ENCODE measurements around the gene SMPDL3B. TPM values are rescaled to one million over a fixed set of nuclear protein-coding genes. Genes with fewer than 3 reads are reported as not detected.

Gene SMPDL3B
- polyA plus RNA-seq, 1 donor from 2014 or later: not detected

GRCh38 chr1:27949027-27949426 lies 14.2 kb downstream of the SMPDL3B start:
- H3K9ac ChIP-seq (ENCODE audit: low read length): no peak overlapping the region
- no peak overlapping the region for H3K4me2 ChIP-seq (ENCODE audit: low read length)
- TF ChIP-seq TAF1 (IDR thresholded peaks at IDR 0.05; ENCODE audit: low read depth) (no peak), EP300 (conservative IDR thresholded peaks at IDR 0.05; ENCODE audit: poor library complexity, severe bottlenecking) (no peak), REST (IDR thresholded peaks at IDR 0.05; ENCODE audit: borderline replicate concordance) (no peak)
- no peak overlapping the region for H3K27ac ChIP-seq (ENCODE audit: low read length)
- H3K9me2 ChIP-seq (ENCODE audit: insufficient read depth, low read length): no peaks in the 10 kb centered on the region
- no peaks in the 10 kb centered on the region for H3K9me3 ChIP-seq (ENCODE audit: low read length)
- H3F3A ChIP-seq (ENCODE audit: insufficient read depth, low read length, poor library complexity, severe bottlenecking): no peaks in the 10 kb centered on the region
- H3K4me3 ChIP-seq (ENCODE audit: low read length): no peak overlapping the region
- no peaks in the 10 kb centered on the region for H4K20me1 ChIP-seq (ENCODE audit: insufficient read depth)
- no peaks in the 10 kb centered on the region for H3K27me3 ChIP-seq (ENCODE audit: insufficient read depth, low read depth, low read length)
- H2AFZ ChIP-seq (ENCODE audit: low read depth, low read length): no peak overlapping the region
- H3K79me2 ChIP-seq (replicated peaks; ENCODE audit: insufficient read depth, low read length): no peaks in the 10 kb centered on the region
- no peaks in the 10 kb centered on the region for H3K36me3 ChIP-seq (ENCODE audit: insufficient read depth, low read length)

GRCh38 chr1:27951396-27951795 lies 16.6 kb downstream of the SMPDL3B start:
- H3K9me3 ChIP-seq (ENCODE audit: low read length): no peaks in the 10 kb centered on the region
- no peak overlapping the region for H3K4me2 ChIP-seq (ENCODE audit: low read length)
- H3K27ac ChIP-seq (ENCODE audit: low read length): no peak overlapping the region
- no peaks in the 10 kb centered on the region for H3K79me2 ChIP-seq (replicated peaks; ENCODE audit: insufficient read depth, low read length)
- no peak overlapping the region for H3K9ac ChIP-seq (ENCODE audit: low read length)
- H3F3A ChIP-seq (ENCODE audit: insufficient read depth, low read length, poor library complexity, severe bottlenecking): no peaks in the 10 kb centered on the region
- H3K9me2 ChIP-seq (ENCODE audit: insufficient read depth, low read length): no peaks in the 10 kb centered on the region
- no peak overlapping the region for H3K4me3 ChIP-seq (ENCODE audit: low read length)
- H4K20me1 ChIP-seq (ENCODE audit: insufficient read depth): no peaks in the 10 kb centered on the region
- H3K36me3 ChIP-seq (ENCODE audit: insufficient read depth, low read length): no peaks in the 10 kb centered on the region
- H2AFZ ChIP-seq (ENCODE audit: low read depth, low read length): no peak overlapping the region
- no peaks in the 10 kb centered on the region for H3K27me3 ChIP-seq (ENCODE audit: insufficient read depth, low read depth, low read length)
- TF ChIP-seq MXI1 (conservative IDR thresholded peaks at IDR 0.05; ENCODE audit: poor library complexity, severe bottlenecking) (no peak), SMC3 (conservative IDR thresholded peaks at IDR 0.05; ENCODE audit: poor library complexity) (no peak), TAF1 (IDR thresholded peaks at IDR 0.05; ENCODE audit: low read depth) (no peak), RAD21 (conservative IDR thresholded peaks at IDR 0.05) (no peak), POLR2AphosphoS5 (IDR thresholded peaks at IDR 0.05) (no peak), CTCF (IDR thresholded peaks at IDR 0.05; ENCODE audit: poor library complexity, severe bottlenecking) (no peak), EP300 (conservative IDR thresholded peaks at IDR 0.05; ENCODE audit: poor library complexity, severe bottlenecking) (no peak), EZH2 (IDR thresholded peaks at IDR 0.05; ENCODE audit: borderline replicate concordance, insufficient read depth, low read length, poor library complexity, severe bottlenecking) (no peak), REST (IDR thresholded peaks at IDR 0.05; ENCODE audit: borderline replicate concordance) (no peak)

Measured in neural cell (in vitro differentiated cells).